Liver (tissue), 9 donors: ENCODE results near the gene RBM20. TPM values are rescaled to one million over a fixed set of nuclear protein-coding genes. Genes with fewer than 3 reads are reported as not detected.

Experiments used
- DNase-seq: peaks from one replicate; pipeline ENCODE4 v3.0.0-alpha.2; 2017; ENCODE audit warnings: low spot score
- H3K27ac ChIP-seq, 2 donors: one replicate each; pipeline ENCODE4 v1.7.0; 2013; ENCODE audit warnings: inconsistent platforms in 2 of 2, low read length in 2 of 2, control low read depth in 1 of 2, low read depth in 1 of 2, mild to moderate bottlenecking in 1 of 2
- H3K27me3 ChIP-seq, 4 donors: one replicate each; pipeline versions ENCODE4 v1.6.1 to v1.7.0; 2013; ENCODE audit warnings: low read length in 3 of 4, inconsistent platforms in 1 of 4, mild to moderate bottlenecking in 1 of 4, moderate library complexity in 1 of 4; ENCODE audit not compliant: control insufficient read depth in 4 of 4, insufficient read depth in 4 of 4
- H3K36me3 ChIP-seq, 4 donors: one replicate each; pipeline versions ENCODE4 v1.6.1 to v1.7.0; 2013; ENCODE audit warnings: low read length in 3 of 4, mild to moderate bottlenecking in 3 of 4, low read depth in 1 of 4, moderate library complexity in 1 of 4; ENCODE audit not compliant: control insufficient read depth in 4 of 4, insufficient read depth in 3 of 4
- H3K4me1 ChIP-seq, 4 donors: one replicate each; pipeline versions ENCODE4 v1.6.1 to v1.7.0; 2013; ENCODE audit warnings: low read length in 3 of 4, mild to moderate bottlenecking in 3 of 4, moderate library complexity in 1 of 4; ENCODE audit not compliant: control insufficient read depth in 4 of 4, insufficient read depth in 4 of 4
- H3K4me3 ChIP-seq, 3 donors: one replicate each; pipeline versions ENCODE4 v1.6.1 to v1.7.0; 2013; ENCODE audit warnings: low read length in 3 of 3, control low read depth in 1 of 3, low read depth in 1 of 3, mild to moderate bottlenecking in 1 of 3
- H3K9ac ChIP-seq, 2 donors: one replicate each; pipeline ENCODE4 v1.7.0; 2013; ENCODE audit warnings: low read length in 2 of 2, mild to moderate bottlenecking in 2 of 2, moderate library complexity in 2 of 2, control low read depth in 1 of 2, low read depth in 1 of 2
- H3K9me3 ChIP-seq, 4 donors: one replicate each; pipeline versions ENCODE4 v1.6.1 to v1.7.0; 2013; ENCODE audit warnings: low read length in 3 of 4; ENCODE audit not compliant: control insufficient read depth in 4 of 4
- EGR1 ChIP-seq, 2 donors: IDR thresholded peaks; 2 replicates each; pipeline ENCODE4 v1.6.1; 2016 to 2018; ENCODE audit warnings: antibody characterized with exemption in 2 of 2, low read depth in 2 of 2
- FOXA1 ChIP-seq: IDR thresholded peaks from 2 replicates; pipeline ENCODE4 v1.6.1; 2016; ENCODE audit warnings: antibody characterized with exemption
- FOXA2 ChIP-seq: IDR thresholded peaks from 2 replicates; pipeline ENCODE4 v1.6.1; 2016; ENCODE audit warnings: antibody characterized with exemption
- GABPA ChIP-seq, 2 donors: IDR thresholded peaks in 1 of 2; conservative IDR thresholded peaks in 1 of 2; 2 replicates each; pipeline ENCODE4 v1.6.1; 2016; ENCODE audit warnings: antibody characterized with exemption in 2 of 2, mild to moderate bottlenecking in 1 of 2, moderate library complexity in 1 of 2
- HNF4A ChIP-seq, 2 donors: conservative IDR thresholded peaks; 2 replicates each; pipeline ENCODE4 v1.6.1; 2016; ENCODE audit warnings: antibody characterized with exemption in 2 of 2, mild to moderate bottlenecking in 2 of 2
- HNF4G ChIP-seq: IDR thresholded peaks from 2 replicates; pipeline ENCODE4 v1.6.1; 2016; ENCODE audit warnings: antibody characterized with exemption
- JUND ChIP-seq, 2 donors: IDR thresholded peaks; 2 replicates each; pipeline ENCODE4 v1.6.1; 2016; ENCODE audit warnings: antibody characterized with exemption in 2 of 2
- NR2F2 ChIP-seq: IDR thresholded peaks from 2 replicates; pipeline ENCODE4 v1.6.1; 2016; ENCODE audit warnings: antibody characterized with exemption
- RAD21 ChIP-seq, 2 donors: IDR thresholded peaks; 2 replicates each; pipeline ENCODE4 v1.6.1; 2016; ENCODE audit warnings: antibody characterized with exemption in 2 of 2, mild to moderate bottlenecking in 2 of 2
- SP1 ChIP-seq: IDR thresholded peaks from 2 replicates; pipeline ENCODE4 v1.6.1; 2018; ENCODE audit warnings: antibody characterized with exemption, mild to moderate bottlenecking
- YY1 ChIP-seq: IDR thresholded peaks from 2 replicates; pipeline ENCODE4 v1.6.1; 2016; ENCODE audit warnings: antibody characterized with exemption, mild to moderate bottlenecking
- WGBS: extraction: QIAGEN DNeasy Blood & Tissue Kit; methylation state at CpG from one replicate; pipeline ENCODE4 v1.1.7; 2013; 5-methylcytosine and 5-hydroxymethylcytosine counted together
- polyA plus RNA-seq, 2 donors: library from polyadenylated mRNA; stranded (reverse) in 1 of 2; unstranded in 1 of 2; fragments of 200-250 nt in 1 of 2; fragments of >200 nt in 1 of 2; fragmentation: Nextera tagmentation in 1 of 2; extraction: Ambion mirVana in 1 of 2; gene quantifications; one replicate each; pipeline versions ENCODE4 v1.2.1 to v1.2.3, GENCODE V29; 2013 to 2015
- total RNA-seq, 2 donors: library from RNA; depleted of rRNA; stranded (reverse); fragments of >200 nt; gene quantifications; one replicate each; pipeline ENCODE4 v1.2.3, GENCODE V29; 2014
- TF ChIP-seq, protein P1 (sequence below): fragments of 150-350 bp; IDR thresholded peaks from 2 replicates; pipeline ENCODE4 v1.5.1; 2017; ENCODE audit warnings: improper control_type of control experiment, low read depth, low read length; ENCODE audit not compliant: missing input control
- TF ChIP-seq, protein P2 (sequence below): IDR thresholded peaks from 2 replicates; pipeline ENCODE4 v1.6.1; 2016; ENCODE audit warnings: antibody characterized with exemption
- TF ChIP-seq, protein P3 (sequence below): IDR thresholded peaks from 2 replicates; pipeline ENCODE4 v1.6.1; 2016; ENCODE audit warnings: antibody characterized with exemption
- TF ChIP-seq, protein P4 (sequence below): IDR thresholded peaks from 2 replicates; pipeline ENCODE4 v1.6.1; 2016; ENCODE audit warnings: antibody characterized with exemption
- TF ChIP-seq, protein P5 (sequence below): IDR thresholded peaks from 2 replicates; pipeline ENCODE4 v1.6.1; 2016; ENCODE audit warnings: antibody characterized with exemption, mild to moderate bottlenecking
- donor health status: healthy.
- donor health status: healthy.
- donor health status: healthy.
- donor health status: healthy.
- donor health status: healthy.

The RBM20 gene
- total and polyA plus RNA-seq, 4 donors, result 0.03 to 0.08 (median 0.05) TPM; not detected in 1

DNA sequence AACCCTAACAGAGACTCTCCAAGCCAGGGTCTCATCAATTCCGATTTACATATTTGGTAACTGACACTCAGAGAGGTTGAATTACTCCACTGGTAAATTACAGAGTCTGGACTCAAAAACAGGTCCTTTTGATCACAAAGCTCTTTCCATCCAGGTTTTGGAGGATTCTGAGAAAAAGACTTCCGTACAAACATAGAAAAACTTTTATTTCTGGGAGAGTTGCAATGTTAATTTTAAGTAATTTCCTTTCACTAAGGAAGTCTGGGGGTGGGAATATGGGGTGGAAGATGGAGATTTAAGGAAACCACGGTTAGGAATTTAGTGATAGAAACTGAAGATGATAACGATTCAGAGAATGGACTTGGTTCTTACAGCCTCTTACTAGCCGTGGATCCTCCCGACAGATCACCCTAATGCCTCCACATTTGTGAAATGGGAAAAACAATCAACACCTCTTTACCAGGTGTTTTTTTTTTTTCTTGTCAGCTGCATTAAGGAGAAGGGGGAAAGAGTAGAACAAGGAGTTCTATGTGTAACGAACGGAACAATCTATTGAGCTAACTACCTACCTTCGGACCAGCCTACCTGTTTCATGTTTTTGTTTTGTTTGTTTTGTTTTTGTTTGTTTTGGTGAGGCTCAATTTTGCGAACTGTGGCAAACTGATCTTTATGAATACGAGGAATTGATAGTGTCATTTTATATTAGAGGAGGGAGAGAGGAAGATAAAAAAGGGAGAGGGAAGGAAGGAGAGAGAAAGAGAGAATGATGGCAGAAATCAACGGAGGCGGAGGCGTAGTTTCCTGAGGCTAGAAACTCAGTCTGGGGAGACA is 1.7 kb upstream of the RBM20 start:
- Histone ChIP-seq H3K36me3 (no peaks in the 10 kb centered on the region), H3K9me3 (no peaks in the 10 kb centered on the region), H3K9ac (no peak overlapping the region), H3K27ac (no peak overlapping the region), H3K27me3 (peaks cover 0 to 25% (median 10%) of the 10 kb centered on the region in 4 donors), H3K4me3 (no peak overlapping the region), H3K4me1 (peaks cover 3 to 22% (median 17%) of the 10 kb centered on the region in 4 donors)
- DNase-seq, result no peak
- TF ChIP-seq FOXA2, result no peak
- no peak for TF ChIP-seq HNF4A (conservative IDR thresholded peaks at IDR 0.05)
- no peak for TF ChIP-seq EGR1 (IDR thresholded peaks at IDR 0.05; ENCODE audit: low read depth in 2 of 2)
- TF ChIP-seq SP1, result no peak
- TF ChIP-seq GABPA (IDR thresholded peaks at IDR 0.05 in 1 of 2, conservative IDR thresholded peaks at IDR 0.05 in 1 of 2), result no peak
- no peak for TF ChIP-seq RAD21 (IDR thresholded peaks at IDR 0.05)
- TF ChIP-seq, protein P1, sequence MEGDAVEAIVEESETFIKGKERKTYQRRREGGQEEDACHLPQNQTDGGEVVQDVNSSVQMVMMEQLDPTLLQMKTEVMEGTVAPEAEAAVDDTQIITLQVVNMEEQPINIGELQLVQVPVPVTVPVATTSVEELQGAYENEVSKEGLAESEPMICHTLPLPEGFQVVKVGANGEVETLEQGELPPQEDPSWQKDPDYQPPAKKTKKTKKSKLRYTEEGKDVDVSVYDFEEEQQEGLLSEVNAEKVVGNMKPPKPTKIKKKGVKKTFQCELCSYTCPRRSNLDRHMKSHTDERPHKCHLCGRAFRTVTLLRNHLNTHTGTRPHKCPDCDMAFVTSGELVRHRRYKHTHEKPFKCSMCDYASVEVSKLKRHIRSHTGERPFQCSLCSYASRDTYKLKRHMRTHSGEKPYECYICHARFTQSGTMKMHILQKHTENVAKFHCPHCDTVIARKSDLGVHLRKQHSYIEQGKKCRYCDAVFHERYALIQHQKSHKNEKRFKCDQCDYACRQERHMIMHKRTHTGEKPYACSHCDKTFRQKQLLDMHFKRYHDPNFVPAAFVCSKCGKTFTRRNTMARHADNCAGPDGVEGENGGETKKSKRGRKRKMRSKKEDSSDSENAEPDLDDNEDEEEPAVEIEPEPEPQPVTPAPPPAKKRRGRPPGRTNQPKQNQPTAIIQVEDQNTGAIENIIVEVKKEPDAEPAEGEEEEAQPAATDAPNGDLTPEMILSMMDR, result no peak
- no peak for TF ChIP-seq HNF4G
- TF ChIP-seq, protein P2, sequence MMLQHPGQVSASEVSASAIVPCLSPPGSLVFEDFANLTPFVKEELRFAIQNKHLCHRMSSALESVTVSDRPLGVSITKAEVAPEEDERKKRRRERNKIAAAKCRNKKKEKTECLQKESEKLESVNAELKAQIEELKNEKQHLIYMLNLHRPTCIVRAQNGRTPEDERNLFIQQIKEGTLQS, result no peak
- no peak for TF ChIP-seq FOXA1
- no peak for TF ChIP-seq NR2F2
- TF ChIP-seq, protein P3, sequence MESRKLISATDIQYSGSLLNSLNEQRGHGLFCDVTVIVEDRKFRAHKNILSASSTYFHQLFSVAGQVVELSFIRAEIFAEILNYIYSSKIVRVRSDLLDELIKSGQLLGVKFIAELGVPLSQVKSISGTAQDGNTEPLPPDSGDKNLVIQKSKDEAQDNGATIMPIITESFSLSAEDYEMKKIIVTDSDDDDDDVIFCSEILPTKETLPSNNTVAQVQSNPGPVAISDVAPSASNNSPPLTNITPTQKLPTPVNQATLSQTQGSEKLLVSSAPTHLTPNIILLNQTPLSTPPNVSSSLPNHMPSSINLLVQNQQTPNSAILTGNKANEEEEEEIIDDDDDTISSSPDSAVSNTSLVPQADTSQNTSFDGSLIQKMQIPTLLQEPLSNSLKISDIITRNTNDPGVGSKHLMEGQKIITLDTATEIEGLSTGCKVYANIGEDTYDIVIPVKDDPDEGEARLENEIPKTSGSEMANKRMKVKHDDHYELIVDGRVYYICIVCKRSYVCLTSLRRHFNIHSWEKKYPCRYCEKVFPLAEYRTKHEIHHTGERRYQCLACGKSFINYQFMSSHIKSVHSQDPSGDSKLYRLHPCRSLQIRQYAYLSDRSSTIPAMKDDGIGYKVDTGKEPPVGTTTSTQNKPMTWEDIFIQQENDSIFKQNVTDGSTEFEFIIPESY, result no peak
- no peak for TF ChIP-seq JUND (IDR thresholded peaks at IDR 0.05)
- no peak for TF ChIP-seq YY1
- TF ChIP-seq, protein P4, sequence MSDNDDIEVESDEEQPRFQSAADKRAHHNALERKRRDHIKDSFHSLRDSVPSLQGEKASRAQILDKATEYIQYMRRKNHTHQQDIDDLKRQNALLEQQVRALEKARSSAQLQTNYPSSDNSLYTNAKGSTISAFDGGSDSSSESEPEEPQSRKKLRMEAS, result no peak
- WGBS, result 27% methylated on average over 14 of the region's 14 CpGs

DNA sequence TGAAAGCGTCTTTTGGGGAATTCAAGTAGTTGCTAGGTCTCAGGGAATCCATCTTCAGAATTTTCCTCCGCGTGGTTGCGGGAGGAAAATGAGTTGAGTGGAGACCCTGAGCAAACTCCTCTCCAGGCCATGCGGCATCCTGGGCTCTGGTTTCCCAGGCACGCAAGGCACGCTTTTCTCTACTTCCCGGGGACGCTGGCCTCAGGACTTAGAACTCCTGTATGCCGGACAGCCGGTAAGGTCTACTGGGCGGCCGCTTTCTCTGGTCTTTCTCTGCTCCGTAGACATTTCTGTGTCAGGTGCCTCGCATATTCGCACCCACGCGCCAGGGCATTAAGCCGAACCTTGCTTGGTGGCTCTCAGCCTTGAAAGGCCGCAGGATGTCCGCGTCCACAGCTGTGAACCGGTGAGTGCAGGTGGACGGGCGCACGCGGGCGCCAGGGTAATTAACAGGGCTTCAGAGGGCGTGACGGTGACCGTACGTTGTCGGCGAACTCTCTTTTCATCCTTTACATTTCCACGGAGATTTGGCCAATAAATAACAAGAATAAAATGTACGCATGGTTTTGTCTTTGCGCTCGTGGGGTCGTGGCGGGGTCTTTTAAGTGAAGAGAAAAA is 992 bp upstream of the RBM20 start:
- WGBS, result 6% methylated on average over 40 of the region's 40 CpGs
- Histone ChIP-seq H3K27ac (no peak overlapping the region), H3K36me3 (no peaks in the 10 kb centered on the region), H3K9me3 (no peaks in the 10 kb centered on the region), H3K4me3 (peak overlapping the region in 2 of 3 donors; percentile 62 to 65), H3K4me1 (peaks cover 3 to 22% (median 17%) of the 10 kb centered on the region in 4 donors), H3K9ac (no peak overlapping the region), H3K27me3 (peaks cover 0 to 25% (median 11%) of the 10 kb centered on the region in 4 donors)
- no peak for DNase-seq
- TF ChIP-seq, protein P5, sequence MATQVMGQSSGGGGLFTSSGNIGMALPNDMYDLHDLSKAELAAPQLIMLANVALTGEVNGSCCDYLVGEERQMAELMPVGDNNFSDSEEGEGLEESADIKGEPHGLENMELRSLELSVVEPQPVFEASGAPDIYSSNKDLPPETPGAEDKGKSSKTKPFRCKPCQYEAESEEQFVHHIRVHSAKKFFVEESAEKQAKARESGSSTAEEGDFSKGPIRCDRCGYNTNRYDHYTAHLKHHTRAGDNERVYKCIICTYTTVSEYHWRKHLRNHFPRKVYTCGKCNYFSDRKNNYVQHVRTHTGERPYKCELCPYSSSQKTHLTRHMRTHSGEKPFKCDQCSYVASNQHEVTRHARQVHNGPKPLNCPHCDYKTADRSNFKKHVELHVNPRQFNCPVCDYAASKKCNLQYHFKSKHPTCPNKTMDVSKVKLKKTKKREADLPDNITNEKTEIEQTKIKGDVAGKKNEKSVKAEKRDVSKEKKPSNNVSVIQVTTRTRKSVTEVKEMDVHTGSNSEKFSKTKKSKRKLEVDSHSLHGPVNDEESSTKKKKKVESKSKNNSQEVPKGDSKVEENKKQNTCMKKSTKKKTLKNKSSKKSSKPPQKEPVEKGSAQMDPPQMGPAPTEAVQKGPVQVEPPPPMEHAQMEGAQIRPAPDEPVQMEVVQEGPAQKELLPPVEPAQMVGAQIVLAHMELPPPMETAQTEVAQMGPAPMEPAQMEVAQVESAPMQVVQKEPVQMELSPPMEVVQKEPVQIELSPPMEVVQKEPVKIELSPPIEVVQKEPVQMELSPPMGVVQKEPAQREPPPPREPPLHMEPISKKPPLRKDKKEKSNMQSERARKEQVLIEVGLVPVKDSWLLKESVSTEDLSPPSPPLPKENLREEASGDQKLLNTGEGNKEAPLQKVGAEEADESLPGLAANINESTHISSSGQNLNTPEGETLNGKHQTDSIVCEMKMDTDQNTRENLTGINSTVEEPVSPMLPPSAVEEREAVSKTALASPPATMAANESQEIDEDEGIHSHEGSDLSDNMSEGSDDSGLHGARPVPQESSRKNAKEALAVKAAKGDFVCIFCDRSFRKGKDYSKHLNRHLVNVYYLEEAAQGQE, result no peak
- no peak for TF ChIP-seq HNF4A (conservative IDR thresholded peaks at IDR 0.05)
- TF ChIP-seq, protein P1, result no peak
- no peak for TF ChIP-seq YY1
- no peak for TF ChIP-seq HNF4G
- TF ChIP-seq EGR1 (IDR thresholded peaks at IDR 0.05; ENCODE audit: low read depth in 2 of 2), result no peak
- no peak for TF ChIP-seq NR2F2
- no peak for TF ChIP-seq SP1
- TF ChIP-seq RAD21 (IDR thresholded peaks at IDR 0.05), result no peak
- no peak for TF ChIP-seq JUND (IDR thresholded peaks at IDR 0.05)
- no peak for TF ChIP-seq FOXA1
- TF ChIP-seq, protein P2, result no peak
- TF ChIP-seq, protein P4, result no peak
